Activated CD8-positive, alpha-beta T cell treated with anti-CD3 and anti-CD28 coated beads, Interleukin-2, amount 10 ng/mL, durations not matched to agents 7 days and 5 days (primary cell): ENCODE data around the gene KRT6B. TPM values are rescaled to one million over a fixed set of nuclear protein-coding genes. Genes with fewer than 3 reads are reported as not detected.
"Not testable (repeated sequence)": the region's sequence is repeated elsewhere in the genome, so short reads cannot be mapped to it uniquely, and the experiment has no call there.

ENCODE experiments used
- ATAC-seq: fragments of 150-1000 bp; cut with Tn5 transposase; one replicate; pipeline ENCODE4 v1.10.0; 2021; ENCODE audit warnings: moderate library complexity
- CTCF ChIA-PET: fragments of 350-600 bp; sonication (Branson Sonifier 250); formaldehyde crosslinking; loops from one replicate; lab custom pipeline; 2021; ENCODE audit warnings: antibody characterized with exemption; lab: Charles Lee
- POLR2A ChIA-PET: fragments of 350-600 bp; sonication (Branson Sonifier 250); formaldehyde crosslinking; loops from one replicate; lab custom pipeline; 2021; ENCODE audit warnings: antibody characterized with exemption; lab: Charles Lee
- DNase-seq: peaks from one replicate; pipeline ENCODE4 v3.0.0-alpha.2; 2020
- H3K27ac Mint-ChIP-seq: one replicate; pipeline ENCODE4 v1.8.0; 2021; ENCODE audit warnings: mild to moderate bottlenecking, mixed read lengths
- H3K27me3 Mint-ChIP-seq: one replicate; pipeline ENCODE4 v1.8.0; 2021; ENCODE audit warnings: low read depth, mixed read lengths
- H3K36me3 Mint-ChIP-seq: one replicate; pipeline ENCODE4 v1.8.0; 2021; ENCODE audit warnings: low read depth, mixed read lengths
- H3K4me1 Mint-ChIP-seq: one replicate; pipeline ENCODE4 v1.8.0; 2021; ENCODE audit warnings: low read depth, mixed read lengths
- H3K4me3 Mint-ChIP-seq: one replicate; pipeline ENCODE4 v1.8.0; 2021; ENCODE audit warnings: mild to moderate bottlenecking, mixed read lengths
- H3K9me3 Mint-ChIP-seq: one replicate; pipeline ENCODE4 v1.8.0; 2022; ENCODE audit warnings: mixed read lengths; ENCODE audit not compliant: insufficient read depth
- total RNA-seq, 2 experiments: library from RNA; stranded (reverse); gene quantifications; one replicate each; pipeline ENCODE4 v1.2.3, GENCODE V29; 2021

The KRT6B gene
- total RNA-seq, 2 experiments from 2014 or later: not detected

DNA sequence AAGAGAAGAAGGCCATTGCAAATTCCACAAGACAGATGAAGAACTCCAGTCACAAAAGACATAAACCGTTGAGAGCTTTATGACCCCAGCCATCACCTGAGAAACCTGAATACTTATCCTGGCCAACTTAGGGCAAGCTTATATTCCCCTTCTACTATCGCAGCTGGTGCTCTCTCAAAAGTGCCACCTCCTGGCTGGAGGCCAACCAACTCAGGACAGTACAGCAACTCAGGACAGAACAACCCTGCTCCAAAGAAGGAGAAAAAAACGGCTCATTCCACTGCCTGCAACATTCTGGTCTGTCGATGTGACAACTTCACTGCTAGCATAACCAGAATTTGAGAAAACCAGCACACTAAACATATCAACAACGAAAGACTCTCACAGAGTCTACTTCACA is 9.7 kb upstream of the KRT6B start:
- DNase-seq: no peak
- Mint-ChIP-seq H3K9me3 (no peaks in the 10 kb centered on the region), H3K27me3 (peaks cover 41% of the 10 kb centered on the region), H3K4me3 (no peak overlapping the region), H3K4me1 (no peaks in the 10 kb centered on the region), H3K27ac (no peak overlapping the region), H3K36me3 (no peaks in the 10 kb centered on the region)
- ATAC-seq: no peak
- ChIA-PET POLR2A (no interaction called here), CTCF (interaction anchor here (0.9 kb wide), 1 partner anchor 100 kb away, joined by 3 read pairs; no protein-coding TSS in a partner anchor)

DNA sequence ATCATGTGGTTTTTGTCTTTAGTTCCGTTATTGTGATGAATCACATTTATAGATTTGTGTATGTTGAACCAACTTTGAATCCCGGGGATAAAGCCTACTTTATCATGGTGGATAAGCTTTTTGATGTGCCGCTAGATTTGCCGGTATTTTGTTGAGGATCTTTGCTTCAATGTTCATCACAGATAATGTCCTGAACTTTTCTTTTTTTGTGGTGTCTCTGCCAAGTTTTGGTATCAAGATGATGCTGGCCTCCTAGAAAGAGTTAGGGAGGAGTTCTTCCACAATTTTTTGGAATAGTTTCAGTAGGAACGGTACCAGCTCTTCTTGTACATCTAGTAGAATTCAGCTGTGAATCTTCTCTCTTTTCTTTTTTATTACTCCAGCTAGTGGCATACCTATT is 6.9 kb upstream of the KRT6B start:
- no peak overlapping the region for H3K27ac Mint-ChIP-seq
- H3K9me3 Mint-ChIP-seq: no peaks in the 10 kb centered on the region
- H3K27me3 Mint-ChIP-seq: peaks cover 45% of the 10 kb centered on the region
- no peak overlapping the region for H3K4me3 Mint-ChIP-seq
- CTCF ChIA-PET: no interaction called here
- no peak for ATAC-seq
- DNase-seq: no peak
- peaks cover 7% of the 10 kb centered on the region for H3K4me1 Mint-ChIP-seq
- H3K36me3 Mint-ChIP-seq: no peaks in the 10 kb centered on the region
- POLR2A ChIA-PET: no interaction called here

DNA sequence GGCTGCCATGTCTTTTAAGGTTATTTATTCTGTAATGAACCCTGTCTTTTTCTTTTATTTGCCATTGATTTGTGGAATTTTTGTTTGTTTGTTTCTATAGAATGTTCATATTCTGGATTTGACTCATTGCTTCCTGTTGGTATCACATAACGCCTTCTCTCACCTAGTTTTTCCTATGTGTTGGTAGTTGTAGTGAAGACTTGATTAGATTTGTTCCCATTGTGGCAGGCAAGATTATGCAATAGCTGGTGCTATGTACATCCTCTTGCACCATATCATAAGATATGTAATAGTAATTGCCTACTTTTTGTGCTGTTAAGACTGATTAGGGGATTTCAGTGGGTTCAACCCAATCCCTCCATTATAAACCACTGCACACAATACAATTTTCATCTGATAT is 3.9 kb upstream of the KRT6B start:
- Mint-ChIP-seq H3K36me3 (no peaks in the 10 kb centered on the region), H3K9me3 (no peaks in the 10 kb centered on the region), H3K4me1 (peaks cover 7% of the 10 kb centered on the region), H3K27me3 (peaks cover 34% of the 10 kb centered on the region), H3K27ac (no peak overlapping the region), H3K4me3 (no peak overlapping the region)
- ChIA-PET CTCF (no interaction called here), POLR2A (no interaction called here)
- DNase-seq: no peak
- ATAC-seq: no peak

DNA sequence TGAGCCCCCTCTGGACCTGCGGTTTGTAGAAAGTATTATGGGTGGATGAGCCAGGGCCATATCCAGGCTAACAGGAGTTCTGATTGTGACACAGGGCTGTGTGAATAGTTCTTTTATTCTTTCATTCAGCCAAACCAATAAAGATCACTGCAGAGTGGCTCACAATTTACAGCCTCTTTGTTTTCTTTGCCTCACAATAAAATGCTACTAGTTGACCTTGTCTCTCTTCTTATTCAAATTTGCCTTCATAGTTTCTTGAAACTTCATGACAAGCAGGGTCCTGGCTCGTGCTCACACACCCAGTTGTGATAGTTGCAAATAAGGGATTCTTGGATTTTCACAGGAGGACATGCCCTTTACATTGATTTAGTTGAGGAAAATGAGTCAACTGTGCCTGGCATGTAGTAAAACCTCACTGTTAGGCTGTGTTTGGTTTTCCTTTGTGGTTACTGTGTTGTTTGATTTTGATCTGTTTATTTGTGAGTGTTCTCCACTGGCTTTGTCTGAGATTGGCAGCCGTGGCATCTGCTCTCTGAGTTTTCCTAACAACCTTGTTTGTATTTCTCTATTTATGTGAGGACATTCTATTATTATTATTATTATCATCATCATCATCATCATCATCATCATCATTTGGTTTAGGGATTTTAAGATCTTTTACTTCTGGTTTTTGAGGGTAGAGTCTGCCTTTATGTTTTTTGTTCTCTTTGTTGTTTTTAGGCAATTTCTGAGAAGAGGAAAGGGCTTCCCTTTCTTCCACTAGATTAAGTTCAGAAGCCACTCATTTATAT is 2.7 kb upstream of the KRT6B start:
- DNase-seq: no peak
- peaks cover 7% of the 10 kb centered on the region for H3K4me1 Mint-ChIP-seq
- ATAC-seq: no peak
- H3K4me3 Mint-ChIP-seq: no peak overlapping the region
- ChIA-PET POLR2A (no interaction called here), CTCF (no interaction called here)
- H3K27me3 Mint-ChIP-seq: peaks cover 29% of the 10 kb centered on the region
- no peaks in the 10 kb centered on the region for H3K9me3 Mint-ChIP-seq
- H3K36me3 Mint-ChIP-seq: no peaks in the 10 kb centered on the region
- H3K27ac Mint-ChIP-seq: no peak overlapping the region

DNA sequence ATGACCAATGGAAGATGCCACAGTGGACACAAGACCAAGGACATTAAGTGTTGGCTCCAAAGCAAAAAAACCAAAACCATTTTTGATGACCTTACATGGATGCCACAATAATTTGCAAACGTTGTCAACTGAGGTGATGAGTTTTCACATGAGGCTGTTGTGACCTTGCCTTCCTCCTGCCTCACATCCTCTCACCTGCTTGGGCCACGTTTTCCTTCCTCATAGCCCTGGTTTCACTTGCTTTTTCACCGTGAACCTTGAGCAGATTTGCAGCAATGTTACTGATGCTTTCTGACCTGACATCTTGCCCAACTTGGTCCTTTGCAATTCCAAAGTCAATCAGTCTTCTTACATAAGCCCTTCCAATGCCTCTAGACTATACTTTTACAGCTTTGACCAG is 3.7 kb downstream of the KRT6B start:
- Mint-ChIP-seq H3K27ac (no peak overlapping the region), H3K4me3 (no peak overlapping the region)
- no peak for ATAC-seq

DNA sequence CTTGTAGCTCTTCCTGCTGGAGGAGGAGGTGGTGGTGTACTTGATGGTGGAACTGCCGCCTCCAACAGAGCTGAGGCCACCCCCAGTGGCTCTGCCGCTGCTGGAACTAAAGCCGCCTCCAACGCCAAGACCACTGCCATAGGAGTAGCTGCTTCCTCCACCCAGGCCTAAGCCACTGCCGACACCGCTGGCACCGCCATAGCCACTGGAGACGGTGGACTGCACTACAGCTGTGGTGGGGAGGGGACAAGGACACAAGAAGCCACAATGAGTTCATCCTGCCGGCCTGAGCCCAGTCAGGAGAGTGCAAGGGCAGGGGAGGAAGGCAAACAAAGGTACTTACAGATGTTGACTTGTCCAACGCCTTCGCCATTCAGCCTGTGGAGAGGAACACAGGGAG is 4.8 kb downstream of the KRT6B start:
- H3K27ac Mint-ChIP-seq, H3K9me3 Mint-ChIP-seq, H3K36me3 Mint-ChIP-seq, ATAC-seq, DNase-seq, POLR2A ChIA-PET, H3K4me3 Mint-ChIP-seq: not testable (repeated sequence)
- peaks cover 27% of the 10 kb centered on the region for H3K27me3 Mint-ChIP-seq
- H3K4me1 Mint-ChIP-seq: peaks cover 10% of the 10 kb centered on the region
- CTCF ChIA-PET: interaction anchor here (1.5 kb wide), 1 partner anchor 61 kb away, joined by 3 read pairs; no protein-coding TSS in a partner anchor

More for the DNA sequence above, 3.7 kb downstream of the KRT6B start:
- ChIA-PET CTCF (interaction anchor here (1.5 kb wide), 1 partner anchor 60 kb away, joined by 3 read pairs; no protein-coding TSS in a partner anchor), POLR2A (no interaction called here)
- Mint-ChIP-seq H3K4me1 (peaks cover 10% of the 10 kb centered on the region), H3K9me3 (no peaks in the 10 kb centered on the region), H3K27me3 (peaks cover 22% of the 10 kb centered on the region), H3K36me3 (no peaks in the 10 kb centered on the region)
- DNase-seq: no peak

DNA sequence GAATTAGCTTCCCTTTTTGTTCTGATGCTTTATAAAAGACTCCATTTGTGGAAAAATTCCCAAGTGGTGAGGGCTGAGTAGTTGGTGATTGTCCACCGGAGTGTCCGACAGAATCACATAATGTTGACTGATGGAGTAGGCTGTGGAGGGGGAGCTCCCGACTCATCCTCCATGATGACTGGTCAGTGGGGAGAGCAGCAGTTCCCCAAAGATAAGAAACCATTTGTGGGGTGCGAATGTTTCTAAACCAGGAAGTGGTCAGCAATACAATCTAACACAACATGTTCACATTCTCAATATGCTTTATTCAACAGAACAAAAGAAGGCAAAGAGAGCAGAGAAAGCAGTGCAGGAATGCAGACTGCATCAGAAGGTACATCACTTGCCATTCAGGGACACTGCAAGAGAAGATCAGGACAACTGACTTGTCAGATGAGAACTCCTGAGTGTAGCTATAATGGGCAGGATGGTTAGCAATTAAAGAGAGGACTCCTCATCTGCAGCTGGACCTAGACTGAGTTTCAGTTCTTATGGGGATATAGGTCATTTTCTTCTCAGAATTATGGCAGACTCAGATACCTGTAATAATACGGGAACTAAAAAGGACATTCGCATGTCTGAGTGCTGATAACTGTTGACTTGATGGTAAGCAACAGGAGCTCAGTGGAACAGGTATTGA is 5.4 kb downstream of the KRT6B start:
- POLR2A ChIA-PET: no interaction called here

DNA sequence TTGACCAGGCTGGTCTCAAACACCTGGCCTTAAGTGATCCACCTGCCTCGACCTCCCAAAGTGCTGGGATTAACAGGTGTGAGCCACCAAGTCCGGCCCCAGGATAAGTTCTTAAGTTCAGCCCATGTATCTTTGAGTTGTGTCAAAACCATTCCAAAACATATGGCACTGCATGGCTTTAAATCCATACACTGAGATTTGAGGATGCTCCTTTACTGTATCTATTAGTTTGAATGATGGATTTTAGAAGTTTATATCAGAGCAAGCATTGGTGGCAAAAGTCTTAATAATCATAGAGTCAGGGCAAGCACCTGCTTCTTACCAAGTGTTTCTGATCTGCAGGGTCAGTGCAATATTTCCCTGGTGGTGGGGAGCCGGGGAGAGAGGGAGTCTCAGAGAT is 6.1 kb downstream of the KRT6B start:
- ChIA-PET CTCF (no interaction called here), POLR2A (no interaction called here)
- H3K27me3 Mint-ChIP-seq: peaks cover 34% of the 10 kb centered on the region
- H3K27ac Mint-ChIP-seq: no peak overlapping the region
- no peak overlapping the region for H3K4me3 Mint-ChIP-seq
- no peaks in the 10 kb centered on the region for H3K36me3 Mint-ChIP-seq
- ATAC-seq (no peak), DNase-seq (no peak)
- H3K9me3 Mint-ChIP-seq: no peaks in the 10 kb centered on the region
- peaks cover 10% of the 10 kb centered on the region for H3K4me1 Mint-ChIP-seq

More for the DNA sequence above, 5.4 kb downstream of the KRT6B start:
- Mint-ChIP-seq H3K9me3 (no peaks in the 10 kb centered on the region), H3K27ac (no peak overlapping the region), H3K4me3 (no peak overlapping the region), H3K36me3 (no peaks in the 10 kb centered on the region), H3K27me3 (peaks cover 31% of the 10 kb centered on the region), H3K4me1 (peaks cover 10% of the 10 kb centered on the region)
- CTCF ChIA-PET: interaction anchor here (1.5 kb wide), 1 partner anchor 61 kb away, joined by 3 read pairs; no protein-coding TSS in a partner anchor
- ATAC-seq: no peak
- no peak for DNase-seq

DNA sequence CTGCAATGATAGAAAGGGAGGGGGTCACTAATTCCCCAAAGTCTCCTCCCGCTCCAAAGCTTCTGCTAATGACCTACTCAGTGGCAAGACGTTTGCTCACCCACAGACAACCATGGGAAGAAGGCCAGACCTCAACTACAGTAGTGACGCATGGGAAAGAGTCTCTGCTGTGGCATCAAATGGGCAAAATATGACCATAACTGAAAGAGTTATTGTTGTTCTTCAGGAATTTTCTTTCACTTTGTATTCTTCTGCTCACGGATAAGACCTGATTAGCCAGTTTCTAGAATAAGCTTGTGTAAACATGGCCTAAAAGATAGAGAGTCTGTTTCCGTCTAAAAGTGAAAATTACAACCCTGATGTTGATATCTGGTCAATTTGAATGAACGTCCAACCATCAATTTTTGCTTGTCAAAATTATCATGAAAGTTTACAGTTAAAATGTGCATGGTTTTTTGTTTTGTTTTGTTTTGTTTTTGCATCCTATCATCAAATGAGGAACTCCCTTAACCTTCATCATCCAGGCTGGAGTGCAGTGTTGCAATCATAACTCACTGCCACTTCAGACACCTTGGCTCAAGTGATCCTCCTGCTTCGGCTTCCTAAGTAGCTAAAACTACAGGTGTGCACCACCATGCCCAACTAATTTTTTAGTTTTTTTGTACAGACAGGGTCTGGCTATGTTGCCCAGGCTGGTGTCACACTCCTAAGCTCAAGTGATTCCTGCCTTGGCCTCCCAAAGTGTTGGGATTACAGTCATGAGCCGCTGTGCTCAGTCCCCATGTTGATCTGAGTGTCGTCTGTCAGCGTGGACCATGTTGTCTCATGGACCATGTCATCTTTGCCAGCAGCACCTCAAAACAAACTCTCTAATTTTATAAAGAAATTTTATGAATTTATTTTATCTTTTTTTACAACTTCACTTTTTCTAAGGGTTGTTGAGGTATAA is 7.0 kb downstream of the KRT6B start:
- peaks cover 34% of the 10 kb centered on the region for H3K27me3 Mint-ChIP-seq
- ChIA-PET CTCF (no interaction called here), POLR2A (interaction anchor here (0.7 kb wide), 1 partner anchor 434 kb away, joined by 3 read pairs; no protein-coding TSS in a partner anchor)
- no peak overlapping the region for H3K4me3 Mint-ChIP-seq
- no peaks in the 10 kb centered on the region for H3K36me3 Mint-ChIP-seq
- H3K27ac Mint-ChIP-seq: no peak overlapping the region
- ATAC-seq (no peak), DNase-seq (no peak)
- peaks cover 10% of the 10 kb centered on the region for H3K4me1 Mint-ChIP-seq
- no peaks in the 10 kb centered on the region for H3K9me3 Mint-ChIP-seq

DNA sequence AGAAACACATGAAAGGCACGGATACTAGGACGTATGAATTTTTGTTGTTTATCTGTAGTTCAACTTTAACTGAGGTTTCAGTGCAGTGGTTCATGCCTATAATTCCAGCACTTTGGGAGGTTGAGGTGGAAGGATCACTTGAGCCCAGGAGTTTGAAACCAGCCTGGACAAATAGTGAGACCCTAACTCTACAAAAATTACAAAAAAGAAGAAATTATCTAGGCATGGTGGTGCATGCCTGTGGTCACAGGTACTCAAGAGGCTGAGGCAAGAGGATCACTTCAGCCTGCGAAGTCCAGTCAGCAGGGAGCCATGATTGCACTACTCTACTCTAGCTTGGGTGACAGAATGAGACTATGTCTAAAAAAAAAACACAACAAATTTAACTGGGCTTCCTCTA is 8.0 kb downstream of the KRT6B start:
- Mint-ChIP-seq H3K4me3 (no peak overlapping the region), H3K27ac (no peak overlapping the region), H3K36me3 (no peaks in the 10 kb centered on the region), H3K9me3 (no peaks in the 10 kb centered on the region), H3K4me1 (peaks cover 10% of the 10 kb centered on the region), H3K27me3 (peaks cover 33% of the 10 kb centered on the region)
- CTCF ChIA-PET: no interaction called here
- ATAC-seq (no peak), DNase-seq (no peak)
- POLR2A ChIA-PET: no interaction called here

DNA sequence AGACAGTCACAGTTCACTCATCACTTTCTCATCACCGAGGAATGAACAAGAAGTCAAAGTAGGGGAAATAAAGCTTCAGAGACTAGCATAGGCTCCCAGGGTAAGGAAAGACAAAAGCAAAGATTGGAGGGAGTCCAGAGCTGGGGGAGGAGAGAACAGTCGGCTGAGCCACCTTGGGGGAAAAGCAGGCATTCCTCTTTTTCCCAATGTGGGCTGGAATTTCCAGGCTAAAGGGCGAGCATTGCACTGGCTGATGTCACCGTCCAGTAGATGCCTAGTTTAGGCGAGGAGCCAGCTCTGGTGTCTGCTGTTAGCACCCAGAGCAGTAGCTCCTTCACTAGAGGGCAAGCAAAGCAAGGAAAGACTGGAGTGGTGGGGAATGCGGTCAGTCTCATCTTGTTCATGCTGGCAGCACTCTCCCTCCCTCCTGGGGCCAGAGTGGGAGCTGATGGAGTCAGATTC is 9.3 kb downstream of the KRT6B start:
- Mint-ChIP-seq H3K4me3 (no peak overlapping the region), H3K27ac (no peak overlapping the region), H3K4me1 (peaks cover 5% of the 10 kb centered on the region), H3K36me3 (no peaks in the 10 kb centered on the region), H3K9me3 (no peaks in the 10 kb centered on the region), H3K27me3 (peaks cover 32% of the 10 kb centered on the region)
- POLR2A ChIA-PET: no interaction called here
- CTCF ChIA-PET: no interaction called here
- no peak for DNase-seq
- no peak for ATAC-seq
